SK-N-MC (cell line): Measurements from ENCODE around the gene RGS3.

Experiments used
- DNase-seq: peaks from one replicate; pipeline ENCODE4 v3.0.0-alpha.2; 2011; ENCODE audit warnings: low read depth, low spot score
- H3K27ac ChIP-seq: fragments of 200-600 bp; sonication (generic); 2 replicates; pipeline ENCODE4 v1.5.1; 2016; ENCODE audit warnings: mixed run types
- H3K36me3 ChIP-seq: fragments of 200-600 bp; sonication (generic); 2 replicates; pipeline ENCODE4 v1.6.1; 2017; ENCODE audit warnings: antibody characterized with exemption, low read length, mixed read lengths; ENCODE audit not compliant: insufficient read depth
- H3K4me3 ChIP-seq: fragments of 200-600 bp; sonication (generic); 2 replicates; pipeline ENCODE4 v1.5.1; 2016
- H3K9ac ChIP-seq: fragments of 200-600 bp; sonication (generic); 2 replicates; pipeline ENCODE4 v1.8.0; 2017; ENCODE audit warnings: mixed run types, mixed read lengths; ENCODE audit not compliant: insufficient read length
- H3K9me3 ChIP-seq: fragments of 200-600 bp; sonication (generic); 2 replicates; pipeline ENCODE4 v1.6.1; 2017; ENCODE audit warnings: low read depth, mild to moderate bottlenecking, antibody characterized with exemption, low read length, moderate library complexity, mixed read lengths
- EZH2 ChIP-seq: fragments of 200-600 bp; sonication (generic); IDR thresholded peaks from one replicate; pipeline ENCODE4 v1.6.1; 2017; ENCODE audit warnings: antibody characterized with exemption
- FOXP2 ChIP-seq: optimal IDR thresholded peaks from 2 replicates; pipeline ENCODE3; 2011; ENCODE audit warnings: mild to moderate bottlenecking, moderate library complexity; ENCODE audit not compliant: insufficient read depth; ENCODE audit errors: extremely low read length, control extremely low read depth
- POLR2AphosphoS5 ChIP-seq: IDR thresholded peaks from 2 replicates; pipeline ENCODE4 v1.6.1; 2012; ENCODE audit warnings: mild to moderate bottlenecking, low read depth, low read length, borderline replicate concordance

The RGS3 gene

GRCh38 chr9:113461285-113461684, 2.2 kb upstream of the RGS3 start:
- H3K27ac ChIP-seq: no peak overlapping the region
- TF ChIP-seq POLR2AphosphoS5 (no peak), FOXP2 (no peak), EZH2 (no peak)
- no peaks in the 10 kb centered on the region for H3K9me3 ChIP-seq
- no peak overlapping the region for H3K9ac ChIP-seq
- H3K36me3 ChIP-seq: no peaks in the 10 kb centered on the region
- H3K4me3 ChIP-seq: no peak overlapping the region
- DNase-seq: no peak

- Histone ChIP-seq H3K4me3 (no peak overlapping the region), H3K27ac (no peak overlapping the region), H3K9me3 (no peaks in the 10 kb centered on the region), H3K36me3 (no peaks in the 10 kb centered on the region), H3K9ac (no peak overlapping the region)
- TF ChIP-seq EZH2: no peak
- TF ChIP-seq POLR2AphosphoS5: no peak
- TF ChIP-seq FOXP2: no peak
- DNase-seq: no peak
Measured at GRCh38 chr9:113461943-113462342, 1.6 kb upstream of the RGS3 start.

DNA sequence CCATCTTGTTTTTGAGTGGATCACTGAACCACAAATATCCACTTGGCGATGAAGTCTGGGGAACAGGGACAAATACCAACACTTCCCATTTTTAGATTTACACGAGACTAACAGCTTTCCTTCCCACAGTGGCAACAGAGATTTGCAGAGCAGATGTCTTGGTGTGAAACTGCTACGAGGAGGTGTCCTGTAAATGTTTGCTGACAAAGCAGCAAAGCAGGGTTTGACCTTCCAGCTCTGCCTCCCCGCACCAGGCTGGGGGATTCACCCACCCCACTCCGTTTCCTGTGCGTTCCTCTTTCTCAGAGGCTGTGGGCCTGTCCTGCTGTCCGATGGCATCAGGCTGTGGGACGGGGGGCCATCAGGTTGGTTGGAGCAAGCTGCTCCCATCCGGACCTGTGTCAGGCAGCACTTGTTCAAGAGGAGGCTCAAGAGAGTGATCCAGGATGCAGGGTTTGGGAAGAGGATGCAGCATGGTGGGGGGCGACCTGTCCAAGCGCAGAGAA, 693 bp upstream of the RGS3 start:
- TF ChIP-seq FOXP2 (no peak), POLR2AphosphoS5 (no peak), EZH2 (no peak)
- H3K36me3 ChIP-seq: no peaks in the 10 kb centered on the region
- no peak for DNase-seq
- H3K4me3 ChIP-seq: no peak overlapping the region
- H3K27ac ChIP-seq: no peak overlapping the region
- H3K9ac ChIP-seq: no peak overlapping the region
- H3K9me3 ChIP-seq: no peaks in the 10 kb centered on the region

- TF ChIP-seq EZH2 (no peak), POLR2AphosphoS5 (no peak), FOXP2 (no peak)
- H3K9me3 ChIP-seq: no peaks in the 10 kb centered on the region
- no peak overlapping the region for H3K4me3 ChIP-seq
- no peak overlapping the region for H3K9ac ChIP-seq
- H3K27ac ChIP-seq: no peak overlapping the region
- no peak for DNase-seq
- H3K36me3 ChIP-seq: no peaks in the 10 kb centered on the region
Measured at GRCh38 chr9:113464286-113464660, 746 bp downstream of the RGS3 start.

DNA sequence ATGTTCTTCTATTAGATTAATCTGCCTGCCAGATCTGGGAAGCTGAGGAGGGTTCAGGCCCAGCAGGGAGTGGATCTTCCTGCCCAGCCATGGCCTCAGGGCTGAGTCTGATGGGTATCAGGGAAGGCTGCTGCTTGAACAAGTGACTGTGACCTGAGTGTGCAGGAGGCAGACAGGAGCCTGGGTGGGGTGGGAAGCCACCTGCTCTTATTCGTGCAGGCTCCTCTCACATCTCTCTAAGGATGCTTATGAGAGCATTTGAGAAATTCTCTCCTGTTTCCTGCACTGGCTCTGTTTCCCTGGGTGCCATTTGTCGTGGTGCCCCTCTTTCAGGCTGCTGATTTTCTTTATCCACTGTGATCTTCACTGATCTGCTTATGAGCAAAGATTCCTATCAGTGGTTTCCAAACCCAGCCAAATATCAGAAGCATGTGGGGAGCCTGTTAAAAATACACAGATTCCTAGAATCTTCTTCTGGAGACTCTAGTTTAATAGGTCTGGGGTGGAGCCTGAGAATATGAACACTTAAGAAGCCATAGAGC, 2.1 kb downstream of the RGS3 start:
- Histone ChIP-seq H3K36me3 (no peaks in the 10 kb centered on the region), H3K27ac (no peak overlapping the region), H3K9me3 (no peaks in the 10 kb centered on the region), H3K4me3 (no peak overlapping the region), H3K9ac (no peak overlapping the region)
- TF ChIP-seq EZH2: no peak
- TF ChIP-seq POLR2AphosphoS5: no peak
- no peak for TF ChIP-seq FOXP2
- no peak for DNase-seq

GRCh38 chr9:113467183-113467582, 3.7 kb downstream of the RGS3 start:
- Histone ChIP-seq H3K9me3 (no peaks in the 10 kb centered on the region), H3K9ac (no peak overlapping the region), H3K4me3 (no peak overlapping the region), H3K36me3 (no peaks in the 10 kb centered on the region), H3K27ac (no peak overlapping the region)
- TF ChIP-seq POLR2AphosphoS5 (no peak), EZH2 (no peak), FOXP2 (no peak)
- DNase-seq: no peak

- Histone ChIP-seq H3K9me3 (no peaks in the 10 kb centered on the region), H3K27ac (no peak overlapping the region), H3K9ac (no peak overlapping the region), H3K36me3 (no peaks in the 10 kb centered on the region), H3K4me3 (no peak overlapping the region)
- TF ChIP-seq FOXP2 (no peak), EZH2 (no peak), POLR2AphosphoS5 (no peak)
- no peak for DNase-seq
Measured at GRCh38 chr9:113468716-113469448, 5.4 kb downstream of the RGS3 start.

DNA sequence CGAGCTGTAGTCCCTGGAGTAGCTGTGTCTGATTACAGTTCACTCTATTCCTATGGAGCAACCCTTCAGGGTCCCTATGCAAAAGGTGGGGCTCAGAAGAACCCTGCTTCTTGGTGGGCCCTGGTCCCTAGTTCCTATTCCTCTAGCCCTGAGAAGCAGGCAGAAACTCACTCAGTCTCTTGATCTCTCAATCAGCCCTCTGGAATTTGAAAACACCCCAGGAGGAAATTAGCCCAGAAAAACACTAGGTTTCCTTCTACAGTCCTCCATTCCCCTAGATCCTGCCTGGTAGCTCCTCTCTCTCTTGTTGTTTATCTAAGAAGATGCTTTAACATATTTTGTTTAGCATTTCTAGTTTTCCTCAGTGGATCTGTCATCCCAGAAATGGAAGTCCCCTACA, 7.6 kb downstream of the RGS3 start:
- DNase-seq: no peak
- Histone ChIP-seq H3K4me3 (no peak overlapping the region), H3K9me3 (no peaks in the 10 kb centered on the region), H3K27ac (no peak overlapping the region), H3K9ac (no peak overlapping the region), H3K36me3 (no peaks in the 10 kb centered on the region)
- TF ChIP-seq FOXP2 (no peak), EZH2 (no peak), POLR2AphosphoS5 (no peak)
